Mucosa of descending colon (tissue), 3 donors: ENCODE results near the gene HORMAD2. TPM values are rescaled to one million over a fixed set of nuclear protein-coding genes. Genes with fewer than 3 reads are reported as not detected.

ENCODE experiments used
- ATAC-seq: fragments of 200-7000 bp; cut with Tn5 transposase; one replicate; pipeline ENCODE4 v1.9.1; 2020; ENCODE audit warnings: mild to moderate bottlenecking, moderate library complexity
- DNase-seq, 3 donors: peaks; one replicate each; pipeline ENCODE4 v3.0.0-alpha.2; 2020
- H3K36me3 ChIP-seq: fragments of 200-600 bp; one replicate; pipeline ENCODE4 v1.8.0; 2021; ENCODE audit warnings: low read depth, mild to moderate bottlenecking
- H3K4me1 ChIP-seq: fragments of 200-600 bp; one replicate; pipeline ENCODE4 v1.8.0; 2021; ENCODE audit warnings: low read depth, mild to moderate bottlenecking
- H3K4me3 ChIP-seq: fragments of 200-600 bp; one replicate; pipeline ENCODE4 v1.8.0; 2021; ENCODE audit warnings: mild to moderate bottlenecking
- H3K9me3 ChIP-seq: fragments of 200-600 bp; one replicate; pipeline ENCODE4 v1.8.0; 2021; ENCODE audit warnings: mild to moderate bottlenecking
- intact Hi-C, 2 donors: fragments of 100-400 bp; cut with DNase I in 1 of 2; cut with micrococcal nuclease in 1 of 2; formaldehyde crosslinking; loops; one replicate each; pipeline versions ENCODE4 v1.11.0 to v1.11.1; 2022; cut with DNase I, micrococcal nuclease
- total RNA-seq, 3 donors: library from RNA; stranded (reverse); fragmentation: NEBNext Ultra II Directional in 2 of 3; extraction: Animal tissue kit (Norgen Biotek cat#: 25700) in 2 of 3; gene quantifications; one replicate each; pipeline versions ENCODE4 v1.2.1 to v1.2.4, GENCODE V29; 2021 to 2023
- TF ChIP-seq, protein P1 (sequence below): fragments of 200-600 bp; IDR thresholded peaks from one replicate; pipeline ENCODE4 v1.8.0; 2022; ENCODE audit warnings: antibody characterized with exemption, mild to moderate bottlenecking
- donor health status: DM: no; HTN: no; CAD: no; lungs with moderate emphysema.
- donor health status: DM: no; HTN: no; CAD: no.
- donor health status: DM: no; HTN: yes; CAD: no.

Gene HORMAD2
- total RNA-seq, 3 donors from 2014 or later, result not detected

DNA sequence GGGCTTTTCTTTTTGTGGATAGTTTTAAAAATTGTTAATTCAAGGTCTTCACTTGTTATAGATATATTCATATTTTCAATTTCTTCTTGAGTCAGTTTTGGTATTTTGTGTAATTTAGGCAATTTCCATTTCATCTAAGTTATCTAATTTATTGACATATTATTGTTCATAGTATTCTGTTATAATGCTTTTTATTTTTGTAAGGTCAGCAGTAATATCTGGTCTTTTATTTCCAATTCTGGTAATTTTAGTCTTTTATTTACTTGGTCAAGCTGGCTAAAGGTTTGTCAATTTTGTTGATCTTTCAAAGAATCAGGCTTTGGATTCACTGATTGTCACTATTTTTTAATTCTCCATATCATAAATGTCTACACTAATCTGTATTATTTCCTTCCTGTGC, 60.1 kb downstream of the HORMAD2 start:
- Histone ChIP-seq H3K4me3 (no peak overlapping the region), H3K4me1 (no peaks in the 10 kb centered on the region), H3K9me3 (peaks cover 16% of the 10 kb centered on the region), H3K36me3 (no peaks in the 10 kb centered on the region)
- TF ChIP-seq, protein P1, sequence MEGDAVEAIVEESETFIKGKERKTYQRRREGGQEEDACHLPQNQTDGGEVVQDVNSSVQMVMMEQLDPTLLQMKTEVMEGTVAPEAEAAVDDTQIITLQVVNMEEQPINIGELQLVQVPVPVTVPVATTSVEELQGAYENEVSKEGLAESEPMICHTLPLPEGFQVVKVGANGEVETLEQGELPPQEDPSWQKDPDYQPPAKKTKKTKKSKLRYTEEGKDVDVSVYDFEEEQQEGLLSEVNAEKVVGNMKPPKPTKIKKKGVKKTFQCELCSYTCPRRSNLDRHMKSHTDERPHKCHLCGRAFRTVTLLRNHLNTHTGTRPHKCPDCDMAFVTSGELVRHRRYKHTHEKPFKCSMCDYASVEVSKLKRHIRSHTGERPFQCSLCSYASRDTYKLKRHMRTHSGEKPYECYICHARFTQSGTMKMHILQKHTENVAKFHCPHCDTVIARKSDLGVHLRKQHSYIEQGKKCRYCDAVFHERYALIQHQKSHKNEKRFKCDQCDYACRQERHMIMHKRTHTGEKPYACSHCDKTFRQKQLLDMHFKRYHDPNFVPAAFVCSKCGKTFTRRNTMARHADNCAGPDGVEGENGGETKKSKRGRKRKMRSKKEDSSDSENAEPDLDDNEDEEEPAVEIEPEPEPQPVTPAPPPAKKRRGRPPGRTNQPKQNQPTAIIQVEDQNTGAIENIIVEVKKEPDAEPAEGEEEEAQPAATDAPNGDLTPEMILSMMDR, result no peak
- ATAC-seq (no peak), DNase-seq (no peak)
- intact Hi-C loops, result no loop called here

- Histone ChIP-seq H3K4me1 (no peaks in the 10 kb centered on the region), H3K4me3 (no peak overlapping the region), H3K36me3 (no peaks in the 10 kb centered on the region), H3K9me3 (peaks cover 16% of the 10 kb centered on the region)
- ATAC-seq, result no peak
- intact Hi-C loops, result no loop called here
- no peak for DNase-seq
- TF ChIP-seq, protein P1, result no peak
Observed at GRCh38 chr22:30143265-30143664, 63.0 kb downstream of the HORMAD2 start.

GRCh38 chr22:30144391-30144790, 64.1 kb downstream of the HORMAD2 start:
- intact Hi-C loops, result no loop called here
- ATAC-seq, result no peak
- H3K9me3 ChIP-seq, result peaks cover 16% of the 10 kb centered on the region
- no peak for DNase-seq
- TF ChIP-seq, protein P1, result no peak
- no peak overlapping the region for H3K4me3 ChIP-seq
- no peaks in the 10 kb centered on the region for H3K36me3 ChIP-seq
- no peaks in the 10 kb centered on the region for H3K4me1 ChIP-seq

- Histone ChIP-seq H3K4me1 (no peaks in the 10 kb centered on the region), H3K36me3 (no peaks in the 10 kb centered on the region), H3K9me3 (no peaks in the 10 kb centered on the region), H3K4me3 (no peak overlapping the region)
- intact Hi-C loops, result no loop called here
- ATAC-seq (no peak), DNase-seq (no peak)
- TF ChIP-seq, protein P1, result no peak
Observed at GRCh38 chr22:30150212-30150611, 69.9 kb downstream of the HORMAD2 start.

GRCh38 chr22:30158277-30158676, 78.0 kb downstream of the HORMAD2 start:
- intact Hi-C loops, result no loop called here
- Histone ChIP-seq H3K36me3 (no peaks in the 10 kb centered on the region), H3K9me3 (no peaks in the 10 kb centered on the region), H3K4me3 (no peak overlapping the region), H3K4me1 (no peaks in the 10 kb centered on the region)
- no peak for DNase-seq
- ATAC-seq, result no peak
- TF ChIP-seq, protein P1, result no peak
